SJCRH30 (cell line): Measurements from ENCODE around the gene TM6SF1. TPM values are rescaled to one million over a fixed set of nuclear protein-coding genes. Genes with fewer than 3 reads are reported as not detected.
"Not testable (repeated sequence)": the region's sequence is repeated elsewhere in the genome, so short reads cannot be mapped to it uniquely, and the experiment has no call there.

ENCODE experiments used
- DNase-seq, 2 experiments: peaks; one replicate each; pipeline ENCODE4 v3.0.0-alpha.2; 2015 to 2020
- H3K27ac ChIP-seq: fragments of 250-450 bp; sonication (Bioruptor Pico); 2 replicates; pipeline ENCODE4 v1.5.1; 2020; ENCODE audit warnings: mild to moderate bottlenecking, moderate library complexity
- H3K27me3 ChIP-seq: fragments of 250-450 bp; sonication (Bioruptor Pico); 2 replicates; pipeline ENCODE4 v1.5.1; 2020; ENCODE audit warnings: mild to moderate bottlenecking, moderate library complexity
- H3K36me3 ChIP-seq: fragments of 250-450 bp; sonication (Bioruptor Pico); 2 replicates; pipeline ENCODE4 v1.5.1; 2020; ENCODE audit warnings: mild to moderate bottlenecking, moderate library complexity
- H3K4me1 ChIP-seq: fragments of 250-450 bp; sonication (Bioruptor Pico); 2 replicates; pipeline ENCODE4 v1.5.1; 2020; ENCODE audit warnings: mild to moderate bottlenecking, moderate library complexity
- H3K4me3 ChIP-seq: fragments of 250-450 bp; sonication (Bioruptor Pico); 2 replicates; pipeline ENCODE4 v1.5.1; 2020; ENCODE audit warnings: mild to moderate bottlenecking, moderate library complexity
- H3K9me3 ChIP-seq: fragments of 250-450 bp; sonication (Bioruptor Pico); replicated peaks from 2 replicates; pipeline ENCODE4 v1.5.1; 2020; ENCODE audit warnings: mild to moderate bottlenecking, moderate library complexity
- total RNA-seq: library from RNA; depleted of rRNA; stranded (reverse); fragments of >200 nt; shearing (Covaris generic); gene quantifications from 2 replicates; pipeline ENCODE4 v1.2.3, GENCODE V29; 2014; rRNA removed

TM6SF1 gene
- total RNA-seq, result 4.1 and 5.4 TPM in 2 replicates

- no peaks in the 10 kb centered on the region for H3K36me3 ChIP-seq
- H3K4me1 ChIP-seq, result peaks cover 3% of the 10 kb centered on the region; the same call in 1 of the 2 replicates
- peak within 1 kb of the TSS; percentile 5 for H3K27ac ChIP-seq
- H3K9me3 ChIP-seq, result no peaks in the 10 kb centered on the region
- peak within 1 kb of the TSS; percentile 64 for H3K4me3 ChIP-seq
- DNase-seq, result peak; percentile 33 to 50
- H3K27me3 ChIP-seq, result no peaks in the 10 kb centered on the region
These were observed at the start of gene TM6SF1 for GRCh38 chr15:83106994-83107840. TM6SF1 (plus strand) TSS chr15:83107645; CDS start chr15:83107681, 36 bp downstream.

- Histone ChIP-seq H3K4me3 (no peak overlapping the region), H3K9me3 (no peaks in the 10 kb centered on the region), H3K36me3 (peaks cover 45% of the 10 kb centered on the region), H3K27ac (no peak overlapping the region), H3K4me1 (peaks cover 14% of the 10 kb centered on the region), H3K27me3 (no peaks in the 10 kb centered on the region)
- no peak for DNase-seq
These were observed 49.6 kb upstream of the TM6SF1 start for GRCh38 chr15:83057696-83058376.

- Histone ChIP-seq H3K27ac (no peak overlapping the region; the same call in 1 of the 2 replicates), H3K9me3 (no peaks in the 10 kb centered on the region), H3K36me3 (peaks cover 22% of the 10 kb centered on the region), H3K4me1 (peaks cover 33% of the 10 kb centered on the region), H3K4me3 (no peak overlapping the region), H3K27me3 (no peaks in the 10 kb centered on the region)
- peak; percentile 15 to 49 for DNase-seq
These were observed 45.8 kb upstream of the TM6SF1 start for GRCh38 chr15:83061680-83062079.

- no peaks in the 10 kb centered on the region for H3K9me3 ChIP-seq
- no peaks in the 10 kb centered on the region for H3K27me3 ChIP-seq
- no peak overlapping the region for H3K27ac ChIP-seq
- H3K4me3 ChIP-seq, result no peak overlapping the region
- peaks cover 22% of the 10 kb centered on the region for H3K36me3 ChIP-seq
- no peak for DNase-seq
- H3K4me1 ChIP-seq, result peaks cover 35% of the 10 kb centered on the region
These were observed 44.7 kb upstream of the TM6SF1 start for GRCh38 chr15:83062768-83063180.

GRCh38 chr15:83063551-83063950 lies 43.9 kb upstream of the TM6SF1 start:
- DNase-seq, result no peak
- Histone ChIP-seq H3K4me1 (peaks cover 40% of the 10 kb centered on the region), H3K9me3 (no peaks in the 10 kb centered on the region), H3K36me3 (peaks cover 22% of the 10 kb centered on the region), H3K27ac (no peak overlapping the region), H3K4me3 (no peak overlapping the region), H3K27me3 (no peaks in the 10 kb centered on the region)

- peaks cover 22% of the 10 kb centered on the region for H3K36me3 ChIP-seq
- 0 out of 2 replicates have a peak, but pooled peaks cover 5% of the 10 kb centered on the region for H3K9me3 ChIP-seq
- no peak for DNase-seq
These were observed 42.6 kb upstream of the TM6SF1 start for GRCh38 chr15:83064859-83065258.

GRCh38 chr15:83065431-83065830 lies 42.0 kb upstream of the TM6SF1 start:
- peaks cover 40% of the 10 kb centered on the region for H3K4me1 ChIP-seq
- no peaks in the 10 kb centered on the region for H3K27me3 ChIP-seq
- H3K27ac ChIP-seq, result no peak overlapping the region
- H3K4me3 ChIP-seq, result peak overlapping the region; percentile 91
- H3K9me3 ChIP-seq, result 0 out of 2 replicates have a peak, but pooled peaks cover 5% of the 10 kb centered on the region
- peaks cover 22% of the 10 kb centered on the region for H3K36me3 ChIP-seq
- DNase-seq, result no peak

More at GRCh38 chr15:83064859-83065258, 42.6 kb upstream of the TM6SF1 start:
- peaks cover 40% of the 10 kb centered on the region for H3K4me1 ChIP-seq
- no peak overlapping the region for H3K4me3 ChIP-seq
- H3K27me3 ChIP-seq, result no peaks in the 10 kb centered on the region
- H3K27ac ChIP-seq, result no peak overlapping the region

- peaks cover 16% of the 10 kb centered on the region for H3K36me3 ChIP-seq
- peaks cover 38% of the 10 kb centered on the region for H3K4me1 ChIP-seq
- peak overlapping the region; percentile 91 for H3K4me3 ChIP-seq
- no peaks in the 10 kb centered on the region for H3K27me3 ChIP-seq
- H3K27ac ChIP-seq, result peak overlapping the region; percentile 86
- DNase-seq, result peak; percentile 8 to 23
- 0 out of 2 replicates have a peak, but pooled peaks cover 5% of the 10 kb centered on the region for H3K9me3 ChIP-seq
These were observed 41.3 kb upstream of the TM6SF1 start for GRCh38 chr15:83066034-83066733.

GRCh38 chr15:83066734-83067637 lies 40.5 kb upstream of the TM6SF1 start, which contains the start of gene BTBD1:
BTBD1 (minus strand) TSS chr15:83067252; CDS start chr15:83067151, 101 bp downstream.
- Histone ChIP-seq H3K27ac (peak within 1 kb of the TSS; percentile 86), H3K36me3 (peaks cover 12% of the 10 kb centered on the region; the same call in 1 of the 2 replicates), H3K27me3 (no peaks in the 10 kb centered on the region), H3K4me3 (peak within 1 kb of the TSS; percentile 91), H3K9me3 (0 out of 2 replicates have a peak, but pooled peaks cover 5% of the 10 kb centered on the region), H3K4me1 (peaks cover 30% of the 10 kb centered on the region)
- peak; percentile 94 for DNase-seq

- H3K4me1 ChIP-seq, result peaks cover 27% of the 10 kb centered on the region
These were observed 39.8 kb upstream of the TM6SF1 start for GRCh38 chr15:83067638-83067962.

GRCh38 chr15:83068054-83068453 lies 39.4 kb upstream of the TM6SF1 start:
- Histone ChIP-seq H3K4me3 (peak overlapping the region; percentile 91), H3K27ac (peak overlapping the region; percentile 86), H3K9me3 (peaks cover 5% of the 10 kb centered on the region; the same call in 1 of the 2 replicates), H3K36me3 (peaks cover 12% of the 10 kb centered on the region; the same call in 1 of the 2 replicates), H3K27me3 (no peaks in the 10 kb centered on the region), H3K4me1 (peaks cover 24% of the 10 kb centered on the region)
- DNase-seq, result peak; percentile 6 to 56

More at GRCh38 chr15:83067638-83067962, 39.8 kb upstream of the TM6SF1 start:
- Histone ChIP-seq H3K27ac (peak overlapping the region; percentile 86), H3K4me3 (peak overlapping the region; percentile 91), H3K27me3 (no peaks in the 10 kb centered on the region), H3K9me3 (0 out of 2 replicates have a peak, but pooled peaks cover 5% of the 10 kb centered on the region), H3K36me3 (peaks cover 12% of the 10 kb centered on the region; the same call in 1 of the 2 replicates)
- no peak for DNase-seq

GRCh38 chr15:83069211-83069642 lies 38.2 kb upstream of the TM6SF1 start:
- H3K9me3 ChIP-seq, H3K4me3 ChIP-seq, H3K27ac ChIP-seq, H3K36me3 ChIP-seq, H3K27me3 ChIP-seq: not testable (repeated sequence)
- H3K4me1 ChIP-seq, result peaks cover 18% of the 10 kb centered on the region
- DNase-seq, result peak; percentile 58 to 79

- Histone ChIP-seq H3K4me1 (no peaks in the 10 kb centered on the region), H3K36me3 (no peaks in the 10 kb centered on the region), H3K27me3 (no peaks in the 10 kb centered on the region; the same call in 1 of the 2 replicates), H3K9me3 (no peaks in the 10 kb centered on the region; the same call in 1 of the 2 replicates), H3K27ac (no peak overlapping the region), H3K4me3 (no peak overlapping the region)
- no peak for DNase-seq
These were observed 29.8 kb upstream of the TM6SF1 start for GRCh38 chr15:83077491-83078230.
